EH (cell line): ENCODE data around the gene FRMD1.
A peak's percentile ranks its signal among the peaks of the same experiment; 100 is the strongest.
"Not testable (repeated sequence)": the region's sequence is repeated elsewhere in the genome, so short reads cannot be mapped to it uniquely, and the experiment has no call there.

Experiments used
- DNase-seq: peaks from one replicate; pipeline ENCODE4 v3.0.0-alpha.2; 2015; ENCODE audit warnings: low read depth

Gene FRMD1

DNA sequence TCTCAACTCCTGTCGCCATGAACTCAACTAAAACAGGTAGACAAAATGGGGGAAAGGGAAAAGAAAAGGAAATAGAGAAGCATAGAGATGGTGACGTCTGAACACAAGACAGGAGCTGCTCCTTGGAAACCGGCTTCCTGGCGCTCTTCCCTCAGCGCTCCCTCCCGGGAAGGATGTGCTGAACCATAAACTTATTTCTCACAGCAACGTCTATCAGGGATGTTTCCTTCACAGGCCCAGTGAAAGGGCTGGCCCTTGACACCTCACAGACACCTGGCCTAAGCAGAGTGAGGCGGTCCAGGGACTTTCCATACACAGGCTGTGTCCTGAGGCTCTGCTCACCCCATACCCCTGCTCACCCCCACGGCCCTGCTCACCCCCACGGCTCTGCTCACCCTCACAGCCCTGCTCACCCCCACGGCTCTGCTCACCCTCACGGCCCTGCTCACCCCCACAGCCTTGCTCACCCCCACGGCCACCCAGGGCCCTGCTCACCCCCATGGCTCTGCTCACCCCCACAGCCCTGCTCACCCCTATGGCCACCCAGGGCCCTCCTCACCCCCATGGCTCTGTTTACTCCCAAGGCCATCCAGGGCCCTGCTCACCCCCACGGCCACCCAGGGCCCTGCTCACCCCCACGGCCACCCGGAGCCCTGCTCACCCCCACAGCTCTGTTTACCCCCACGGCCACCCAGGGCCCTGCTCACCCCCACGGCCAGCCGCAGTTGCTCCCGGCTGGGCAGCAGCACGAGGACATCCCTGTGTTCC, 653 bp downstream of the FRMD1 start:
- DNase-seq: no peak

DNA sequence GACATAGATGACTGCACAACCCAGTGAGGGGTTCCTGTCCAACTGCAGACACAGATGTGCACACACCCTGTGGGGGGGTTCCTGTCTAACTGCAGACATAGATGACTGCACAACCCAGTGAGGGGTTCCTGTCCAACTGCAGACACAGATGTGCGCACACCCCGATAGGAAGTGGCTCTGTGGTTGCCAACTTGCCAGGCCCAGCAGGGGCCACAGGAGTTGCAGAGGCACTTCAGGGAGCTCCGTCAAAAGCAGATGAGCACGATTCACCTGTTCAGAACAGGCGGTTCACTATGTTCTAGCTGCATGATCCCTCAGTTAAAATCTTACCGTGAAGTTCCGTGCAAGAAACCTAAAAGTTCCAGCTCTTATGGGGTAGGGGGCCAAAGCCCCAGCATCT, 1.6 kb downstream of the FRMD1 start:
- not testable (repeated sequence) for DNase-seq

DNA sequence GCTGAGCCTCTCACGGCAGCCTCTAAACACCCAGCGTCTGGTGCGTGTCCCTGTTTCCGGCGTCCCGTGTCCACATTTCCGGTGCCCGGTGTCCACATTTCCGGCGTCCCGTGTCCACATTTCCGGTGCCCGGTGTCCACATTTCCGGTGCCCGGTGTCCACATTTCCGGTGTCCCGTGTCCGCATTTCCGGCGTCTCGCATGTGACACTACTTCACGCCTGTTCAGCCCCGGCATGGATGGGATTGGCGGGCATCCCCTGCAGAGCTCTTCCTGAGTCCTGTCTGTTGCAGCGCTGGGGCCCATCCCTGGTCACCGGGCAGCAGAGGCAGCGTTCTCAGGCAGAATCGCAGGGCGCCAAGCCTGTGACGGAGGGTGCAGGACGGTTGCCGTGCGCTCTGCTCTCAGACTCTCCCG, 3.2 kb downstream of the FRMD1 start:
- DNase-seq: no peak

DNA sequence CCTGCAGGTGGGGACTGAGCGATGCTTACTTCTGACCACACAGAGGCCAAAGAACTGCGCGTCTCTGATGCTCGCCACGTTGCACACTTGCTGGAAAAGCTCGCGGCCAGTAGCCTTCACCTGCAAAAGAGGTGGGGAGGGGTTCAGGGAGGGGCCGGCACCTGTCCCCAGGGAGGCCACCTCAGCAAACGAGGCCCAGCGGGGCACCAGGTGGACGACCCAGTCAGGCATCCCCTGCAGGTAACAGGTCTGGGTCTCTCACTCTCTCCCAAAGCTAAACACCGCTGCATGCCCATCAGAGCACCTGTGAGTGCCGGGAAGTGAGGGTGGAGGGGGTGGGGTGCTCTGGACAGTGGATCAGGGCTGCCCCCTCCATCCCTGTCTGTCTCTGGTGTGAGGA, 3.8 kb downstream of the FRMD1 start:
- DNase-seq: no peak

DNA sequence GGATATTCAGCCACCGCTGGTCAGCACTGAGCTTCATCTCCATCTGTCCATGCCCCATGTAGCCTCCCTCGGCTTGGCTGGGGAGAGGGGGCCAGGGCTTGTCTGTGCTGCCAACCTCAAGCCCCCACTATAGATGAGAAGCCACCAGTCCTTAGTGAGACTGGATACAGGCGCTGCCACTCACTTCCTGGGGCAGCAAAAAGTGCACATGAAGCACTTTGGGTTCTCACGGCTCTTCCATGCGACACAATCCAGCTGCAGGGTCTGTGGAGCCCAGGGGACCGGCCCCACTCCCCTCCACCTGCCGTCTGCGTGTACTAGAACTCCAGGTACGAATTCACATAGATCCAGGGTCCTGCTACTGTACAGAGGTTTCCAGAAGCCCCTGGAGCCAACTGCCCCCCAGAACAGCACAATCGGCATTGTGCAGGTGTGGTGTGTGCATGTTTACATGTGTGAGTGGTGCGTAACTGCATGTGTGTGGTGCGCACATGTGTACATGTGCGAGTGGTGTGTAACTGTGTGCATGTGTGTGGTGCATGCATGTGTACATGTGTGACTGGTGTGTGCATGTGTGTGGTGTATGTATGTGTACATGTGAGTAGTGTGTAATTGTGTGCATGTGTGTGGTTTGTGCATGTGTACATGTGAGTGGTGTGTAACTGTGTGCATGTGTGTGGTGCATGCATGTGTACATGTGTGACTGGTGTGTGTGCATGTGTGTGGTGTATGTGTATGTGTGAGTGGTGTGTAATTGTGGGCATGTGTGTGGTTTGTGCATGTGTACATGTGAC, 4.9 kb downstream of the FRMD1 start:
- no peak for DNase-seq

DNA sequence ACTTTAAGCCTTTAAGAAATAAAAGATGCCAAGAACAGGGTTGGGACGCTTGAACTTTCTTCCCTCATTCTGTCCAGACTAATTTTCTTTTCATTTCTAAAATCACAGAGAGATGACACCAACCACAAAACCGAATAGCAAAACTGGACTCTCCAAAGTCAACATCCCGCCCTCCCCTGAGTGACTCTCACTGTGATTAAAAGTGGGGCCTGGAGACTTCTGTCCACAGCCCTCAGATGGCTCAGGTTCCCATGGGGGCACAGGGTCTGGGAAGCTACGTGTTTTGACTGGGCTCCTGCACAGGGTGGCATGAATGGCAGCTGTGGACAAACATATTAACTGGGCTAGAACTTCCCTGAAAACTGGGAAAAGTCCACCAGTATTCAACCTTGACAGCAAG, 6.3 kb downstream of the FRMD1 start:
- DNase-seq: no peak

DNA sequence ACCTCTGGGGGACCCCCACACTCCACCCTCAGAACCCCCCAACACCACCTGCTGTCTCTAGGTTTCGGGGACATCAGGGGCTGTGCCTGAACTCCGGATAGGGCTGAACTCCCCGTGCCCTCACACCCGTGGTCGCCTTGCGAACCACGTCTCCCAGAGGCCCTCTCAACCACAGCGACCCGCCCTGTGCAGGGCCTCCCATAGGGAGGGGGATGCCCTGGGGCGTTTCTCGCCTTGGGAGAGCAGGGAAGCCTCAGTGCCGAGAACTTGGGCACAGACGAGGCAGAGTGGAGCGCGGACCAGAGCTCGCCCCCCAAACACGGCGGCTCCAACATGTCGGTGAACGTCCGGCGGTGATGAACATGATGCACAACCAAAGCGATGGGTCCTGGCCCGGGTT, 6.8 kb downstream of the FRMD1 start:
- no peak for DNase-seq

DNA sequence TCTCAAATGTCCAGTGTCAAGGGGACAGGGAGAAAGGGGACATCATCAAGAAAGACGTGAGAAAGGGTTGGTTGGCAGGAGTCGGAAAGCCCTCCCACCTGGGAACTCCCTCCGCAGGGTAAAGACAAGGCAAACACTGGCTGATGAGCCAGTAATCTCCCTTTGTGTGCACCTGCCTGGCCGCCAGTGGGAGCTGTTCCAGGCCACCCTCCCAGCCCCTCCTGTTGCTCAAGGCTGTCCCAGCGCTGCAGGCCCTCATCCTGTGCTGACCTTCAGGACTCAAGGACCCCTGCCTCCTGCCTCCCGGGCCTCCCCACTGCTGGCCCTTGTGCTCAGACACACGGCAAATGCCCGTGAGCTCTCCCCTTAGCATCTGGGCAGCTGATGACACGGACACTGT, 7.4 kb downstream of the FRMD1 start:
- DNase-seq: no peak

DNA sequence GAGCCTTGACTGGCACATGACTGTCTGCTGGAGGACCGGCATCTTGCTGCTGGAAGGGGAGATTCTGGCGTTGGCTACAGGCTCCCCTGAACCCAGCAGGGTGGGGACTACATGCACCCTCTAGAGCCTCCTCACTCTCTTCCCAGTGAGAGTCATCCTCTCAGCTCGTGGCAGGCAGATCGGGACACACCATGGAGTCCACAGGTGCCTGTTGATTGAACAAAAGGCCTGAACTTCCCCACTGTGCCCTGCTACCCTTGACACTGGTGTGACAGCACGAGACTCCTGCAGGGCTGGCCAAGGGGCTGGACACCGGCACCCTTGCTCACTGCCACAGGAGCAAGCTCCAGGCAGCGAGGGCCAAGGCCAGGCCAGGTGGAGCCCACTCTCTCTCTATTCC, 8.2 kb downstream of the FRMD1 start:
- no peak for DNase-seq

DNA sequence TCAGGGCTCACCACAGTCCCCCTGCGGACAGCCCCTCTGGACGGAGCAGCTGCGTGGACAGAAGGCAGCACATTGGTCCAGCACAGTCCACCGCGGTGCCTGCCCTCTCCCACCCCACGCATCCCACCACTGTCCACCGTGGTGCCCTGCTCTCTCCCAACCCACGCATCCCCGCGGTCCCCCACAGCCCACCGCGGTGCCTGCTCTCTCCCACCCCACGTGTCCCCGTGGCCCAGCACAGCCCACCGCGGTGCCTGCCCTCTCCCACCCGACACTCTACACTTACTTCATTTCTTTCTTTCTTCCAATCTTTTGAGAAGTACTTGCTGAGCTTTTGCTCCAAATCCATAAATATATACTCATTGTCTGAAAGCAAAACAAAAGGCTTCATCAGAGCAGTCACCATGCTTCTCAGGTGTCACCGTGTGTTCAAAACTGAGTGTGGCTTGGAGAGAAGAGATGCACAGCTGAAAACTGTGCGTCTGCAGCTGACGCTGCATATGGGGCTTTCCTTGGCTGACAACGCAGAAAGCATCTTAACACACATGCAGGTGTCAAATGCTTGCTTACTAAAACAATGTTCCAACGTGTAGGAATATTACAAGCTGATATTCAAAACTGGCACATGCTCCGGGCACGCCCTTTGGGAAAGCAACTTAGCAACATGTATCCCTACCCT, 11.8 kb downstream of the FRMD1 start:
- no peak for DNase-seq

DNA sequence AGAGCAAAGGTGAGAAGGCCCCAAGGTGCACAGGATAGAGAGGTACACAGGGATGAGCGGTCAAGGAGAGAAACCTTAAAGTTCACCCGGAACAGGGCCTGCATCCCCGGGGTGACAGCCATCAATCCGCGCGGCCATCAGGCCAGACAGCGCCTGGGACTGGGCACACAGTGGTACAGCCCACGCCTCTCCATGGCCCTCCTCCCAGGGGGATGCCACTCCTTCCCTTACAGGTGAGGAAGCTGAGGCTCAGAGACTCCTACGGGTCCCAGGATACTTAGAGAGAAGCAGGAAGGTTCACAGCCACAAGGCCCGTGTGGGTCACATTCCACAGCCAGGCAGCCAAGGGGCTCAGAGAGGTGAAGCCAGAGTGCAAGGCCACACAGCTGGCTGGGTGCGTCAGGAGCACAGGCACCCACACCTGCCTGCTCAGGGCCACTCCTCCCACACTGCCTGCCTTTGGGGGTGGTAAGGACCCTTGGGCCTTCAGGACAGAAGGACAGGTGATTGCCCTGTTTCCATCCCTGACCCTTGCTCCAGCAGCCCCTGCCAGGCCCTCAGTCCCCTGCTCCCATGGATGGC, 14.7 kb downstream of the FRMD1 start:
- DNase-seq: no peak

DNA sequence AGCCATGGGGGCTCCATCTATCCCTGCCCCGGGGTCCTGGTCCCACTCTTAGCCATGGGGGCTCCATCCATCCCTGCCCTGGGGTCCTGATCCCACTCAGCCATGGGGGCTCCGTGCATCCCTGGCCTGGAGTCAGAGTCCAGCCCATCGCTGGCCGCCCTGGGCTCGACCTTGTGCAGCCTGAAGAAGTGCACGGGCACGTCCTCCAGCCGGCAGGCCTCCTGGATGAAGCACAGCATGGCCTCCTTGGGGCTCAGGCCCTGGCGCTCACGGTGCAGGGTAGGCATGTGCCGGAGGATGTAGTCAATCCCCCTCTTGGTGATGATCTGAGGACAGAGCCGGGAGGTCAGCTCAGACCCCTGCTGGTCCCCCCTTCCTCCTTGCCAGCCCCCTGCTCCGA, 15.6 kb downstream of the FRMD1 start:
- DNase-seq: no peak

DNA sequence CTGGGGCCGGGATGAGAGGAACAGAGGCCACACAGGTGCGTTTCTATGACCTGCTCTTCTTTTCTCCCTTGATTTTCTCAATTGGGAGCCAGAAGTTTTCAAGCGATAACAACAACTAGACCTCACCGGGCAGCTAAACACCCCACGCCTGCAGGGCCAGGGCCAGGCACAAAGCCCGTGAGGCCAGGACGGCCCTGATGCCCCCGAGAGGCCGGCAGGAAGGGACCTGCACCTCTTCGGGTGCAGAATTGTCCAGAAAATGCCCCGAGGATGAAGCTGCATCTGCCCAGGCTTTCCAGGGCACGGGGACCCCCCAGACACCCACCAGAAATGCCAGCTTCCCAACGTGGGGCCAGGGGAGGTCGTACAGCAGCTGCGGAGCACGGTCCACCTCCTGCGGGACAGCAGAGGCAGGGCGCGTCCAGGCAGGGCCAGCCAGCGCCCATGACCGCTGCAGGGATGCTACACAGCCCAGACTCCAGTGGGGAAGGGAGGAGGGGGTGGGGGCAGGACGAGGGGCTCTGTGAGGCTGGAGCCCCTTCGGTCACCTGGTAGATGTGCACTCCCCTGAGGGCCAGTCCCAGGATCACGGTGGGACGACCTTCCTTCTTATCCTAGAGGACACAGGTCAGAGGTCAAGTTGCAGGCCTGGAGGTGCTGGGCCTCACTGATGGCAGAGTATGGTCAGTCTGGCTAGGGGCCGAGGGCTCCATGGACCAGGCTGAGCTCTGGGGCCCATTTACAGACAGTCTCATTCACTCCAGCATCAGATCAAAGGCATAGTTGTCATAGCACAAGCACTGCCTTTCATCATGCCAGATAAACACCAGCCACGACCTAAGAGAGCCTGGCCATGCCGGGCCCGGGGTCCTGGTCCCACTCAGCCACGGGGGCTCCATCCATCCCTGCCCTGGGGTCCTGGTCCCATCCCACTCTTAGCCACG, 16.4 kb downstream of the FRMD1 start:
- no peak for DNase-seq

DNA sequence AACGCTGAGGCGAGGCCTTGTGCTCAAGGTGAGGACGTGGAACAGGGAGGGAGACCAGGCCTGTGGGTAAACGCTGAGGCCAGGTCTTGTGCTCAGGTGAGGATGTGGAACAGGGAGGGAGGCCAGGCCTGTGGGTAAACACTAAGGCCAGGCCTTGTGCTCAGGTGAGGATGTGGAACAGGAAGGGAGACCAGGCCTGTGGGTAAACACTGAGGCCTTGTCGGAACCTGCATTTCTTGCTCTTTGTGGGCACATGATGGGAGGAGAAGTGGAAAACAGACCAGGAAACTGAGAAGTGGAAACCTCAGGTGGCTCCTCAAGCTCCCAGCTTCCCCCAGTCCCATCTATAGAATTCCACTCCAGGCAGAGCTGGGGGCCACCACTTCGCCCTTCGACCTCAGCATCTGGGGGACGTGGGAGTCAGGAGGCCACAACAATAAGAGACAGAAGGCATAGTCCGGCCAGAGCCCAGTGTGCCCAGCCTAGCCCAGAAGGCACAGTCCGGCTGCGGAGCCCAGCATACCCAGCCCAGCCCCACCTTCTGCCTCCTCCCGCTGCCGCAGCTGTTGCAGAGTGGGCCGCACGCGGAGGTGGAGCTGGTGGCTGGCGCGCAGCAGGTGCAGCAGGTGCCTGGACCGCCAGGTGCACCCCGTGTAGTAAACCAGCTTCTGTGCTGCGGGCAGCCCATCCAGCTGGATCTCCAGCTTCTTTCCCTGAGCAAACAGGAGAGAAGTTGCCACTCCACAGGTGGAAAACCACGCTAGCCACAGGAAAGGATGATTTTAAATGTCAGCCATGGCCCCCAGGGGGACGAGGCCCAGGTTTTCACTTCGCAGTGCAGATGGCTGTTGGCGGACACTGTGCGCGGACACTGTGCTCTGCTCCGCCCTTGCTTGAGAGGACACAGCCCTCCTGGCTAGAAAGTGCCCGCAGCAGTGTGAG, 17.5 kb downstream of the FRMD1 start:
- DNase-seq: no peak

DNA sequence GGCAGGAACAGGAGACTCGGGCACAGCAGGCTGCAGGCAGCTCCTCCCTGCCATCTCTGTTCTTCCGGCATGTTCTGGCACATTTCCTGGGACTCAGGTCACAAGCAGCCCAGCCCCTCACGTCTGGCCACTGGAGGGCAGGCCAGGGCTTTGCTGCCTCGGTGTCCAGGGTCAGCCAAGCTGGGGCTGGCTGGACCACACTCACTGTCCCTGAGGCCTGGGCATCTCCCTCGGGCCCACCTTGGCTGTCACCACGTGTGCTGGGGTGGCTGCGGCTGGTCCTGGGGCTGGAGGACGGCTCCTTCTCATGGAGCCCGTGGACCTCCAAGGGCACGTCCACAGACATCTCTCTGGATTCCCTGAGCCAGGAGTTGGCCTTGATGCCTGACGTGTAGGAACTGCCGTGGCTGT, 18.5 kb downstream of the FRMD1 start:
- peak; percentile 51 for DNase-seq

DNA sequence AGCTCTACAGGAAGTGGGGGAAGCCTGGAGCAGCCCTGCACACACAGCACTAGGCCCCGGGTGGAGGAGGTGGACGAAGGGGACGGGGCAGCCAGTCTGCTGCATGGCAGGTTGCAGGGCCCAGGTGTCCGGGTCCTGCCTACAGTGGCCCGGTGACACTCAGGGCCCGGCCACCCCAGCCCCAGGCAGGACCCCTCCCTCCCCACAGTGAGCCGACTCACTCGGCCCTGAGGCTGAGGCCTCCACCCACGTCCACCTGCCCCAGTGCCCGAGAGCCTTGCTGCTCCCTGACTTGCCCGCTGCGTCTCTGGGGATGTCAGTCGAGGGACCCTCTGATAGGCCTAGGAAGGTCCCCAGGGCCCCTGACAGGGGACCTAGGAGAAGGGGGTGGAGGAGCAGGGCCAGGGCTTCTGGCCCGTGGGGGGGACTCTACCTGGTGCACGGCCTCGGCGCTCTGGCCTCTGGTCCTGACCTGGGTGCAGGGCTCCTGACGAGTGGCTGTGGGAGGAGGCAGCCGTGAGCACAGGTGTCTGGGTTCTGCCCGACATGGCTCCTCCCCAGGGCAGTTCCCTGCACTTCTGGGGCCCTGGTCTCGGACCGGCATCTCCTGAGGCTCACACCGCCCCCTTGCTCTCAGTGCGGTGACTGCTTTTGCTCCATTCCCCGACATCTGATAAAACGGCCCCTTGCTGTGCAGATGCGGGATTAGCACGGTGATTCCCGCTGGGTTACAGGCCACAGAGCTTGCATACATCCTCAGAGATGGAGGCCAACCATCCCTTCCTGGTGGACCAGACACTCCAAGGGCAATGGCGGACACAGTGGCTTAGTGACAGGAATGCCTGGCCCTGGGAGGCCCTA, 20.1 kb downstream of the FRMD1 start:
- no peak for DNase-seq

DNA sequence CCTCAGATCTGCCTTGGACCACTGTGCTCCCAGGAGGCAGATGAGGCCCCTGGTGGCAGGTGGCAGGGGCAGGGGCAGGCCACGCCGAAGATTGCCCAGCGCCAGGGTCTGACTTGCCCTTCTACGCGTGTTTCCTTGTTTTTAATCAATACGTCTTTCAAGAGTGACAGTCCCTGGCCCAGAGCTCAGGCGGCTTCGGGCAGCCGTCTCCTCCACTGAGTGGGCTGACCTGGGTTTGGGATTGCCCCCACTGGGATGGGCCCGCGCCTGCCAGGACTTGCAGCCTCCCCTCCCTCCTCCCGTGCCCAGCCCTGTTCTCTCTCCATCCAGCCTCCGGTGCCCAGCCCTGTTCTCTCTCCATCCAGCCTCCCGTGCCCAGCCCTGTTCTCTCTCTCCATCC, 21.2 kb downstream of the FRMD1 start:
- no peak for DNase-seq

DNA sequence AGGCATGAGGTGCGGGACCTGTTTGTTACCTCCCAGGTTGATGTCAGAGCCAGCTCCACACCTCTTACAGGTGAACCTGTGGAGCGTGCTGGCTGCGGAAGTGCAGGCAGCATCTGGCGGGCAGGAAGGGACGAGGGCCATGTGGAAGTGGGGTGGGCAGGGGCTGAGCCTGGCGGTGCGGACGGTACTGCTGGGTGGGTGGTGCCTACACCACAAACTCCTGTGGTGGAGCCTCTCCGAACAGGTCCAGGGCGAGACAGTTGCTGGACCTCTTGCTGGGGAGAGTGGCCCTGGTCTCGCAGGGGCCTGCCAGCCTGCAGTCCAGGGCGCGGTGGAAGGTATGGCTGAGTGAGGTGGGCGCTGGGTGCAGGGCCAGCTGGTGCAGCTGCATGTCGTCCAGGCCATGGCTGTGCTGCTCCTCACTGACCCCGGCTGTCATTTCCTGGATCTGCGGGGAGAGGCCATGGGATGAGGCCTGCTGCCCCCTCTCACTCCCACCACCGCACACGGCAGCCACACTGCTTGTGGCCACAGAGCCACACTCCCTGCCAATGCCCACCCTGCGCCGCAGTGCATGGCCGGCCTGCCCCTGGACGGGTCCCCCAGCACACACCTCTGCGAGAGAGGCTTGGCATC, 22.0 kb downstream of the FRMD1 start:
- no peak for DNase-seq
